Measurements from ENCODE around the gene CHRNB4.

The CHRNB4 gene

DNA sequence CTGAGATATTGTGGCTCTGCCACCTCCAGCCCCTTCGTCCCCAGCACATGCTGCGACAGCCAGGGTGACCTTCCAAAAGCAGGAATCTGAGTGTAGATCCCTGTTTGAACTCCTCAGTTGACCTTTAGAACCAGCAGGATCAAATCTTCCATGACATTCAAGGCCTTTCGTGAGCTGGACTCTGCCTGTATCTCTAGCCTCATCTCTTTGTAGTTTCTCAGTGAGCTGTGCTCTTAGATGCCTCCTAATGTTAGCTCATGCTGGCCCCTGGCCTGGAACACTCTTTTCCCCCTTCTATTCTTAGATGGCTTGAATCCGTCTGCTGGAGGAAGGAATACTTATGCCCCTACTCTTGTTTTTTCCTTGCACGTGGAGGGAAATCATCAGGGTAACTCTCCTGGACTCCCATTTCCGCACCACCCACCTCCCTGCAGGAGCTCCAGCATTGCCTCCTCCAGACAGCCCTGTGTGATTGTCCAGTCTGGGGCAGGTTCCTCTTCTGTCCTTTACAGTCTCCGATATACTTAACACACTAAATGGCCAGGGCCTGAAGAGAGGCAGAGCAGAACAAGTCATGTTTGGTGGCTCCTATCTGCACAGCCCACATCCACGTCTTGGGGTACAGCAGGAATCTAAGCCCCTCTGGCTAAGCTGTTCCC, 26.7 kb upstream of the CHRNB4 start:
- no peak for DNase-seq (ENCODE audit: low spot score)

DNA sequence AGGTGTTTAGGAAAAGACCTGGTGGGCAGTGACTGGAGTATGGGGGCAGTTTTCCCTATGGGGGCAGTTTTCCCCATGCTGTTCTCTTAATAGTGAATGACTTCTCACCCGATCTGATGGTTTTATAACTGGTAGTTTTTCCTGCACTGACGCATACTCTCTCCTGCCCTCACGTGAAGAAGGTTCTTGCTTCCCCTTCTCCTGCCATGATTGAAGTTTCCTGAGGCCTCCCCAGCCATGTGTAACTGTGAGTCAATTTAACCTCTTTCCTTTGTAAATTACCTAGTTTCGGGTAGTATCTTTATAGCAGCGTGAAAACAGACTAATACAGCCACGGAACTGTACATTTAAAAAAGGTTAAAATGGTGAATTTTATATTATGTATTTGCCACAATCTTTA, 25.0 kb upstream of the CHRNB4 start:
- no peak for DNase-seq (ENCODE audit: low spot score)

GRCh38 chr15:78663703-78664102, 22.7 kb upstream of the CHRNB4 start:
- DNase-seq (ENCODE audit: low spot score) = no peak

DNA sequence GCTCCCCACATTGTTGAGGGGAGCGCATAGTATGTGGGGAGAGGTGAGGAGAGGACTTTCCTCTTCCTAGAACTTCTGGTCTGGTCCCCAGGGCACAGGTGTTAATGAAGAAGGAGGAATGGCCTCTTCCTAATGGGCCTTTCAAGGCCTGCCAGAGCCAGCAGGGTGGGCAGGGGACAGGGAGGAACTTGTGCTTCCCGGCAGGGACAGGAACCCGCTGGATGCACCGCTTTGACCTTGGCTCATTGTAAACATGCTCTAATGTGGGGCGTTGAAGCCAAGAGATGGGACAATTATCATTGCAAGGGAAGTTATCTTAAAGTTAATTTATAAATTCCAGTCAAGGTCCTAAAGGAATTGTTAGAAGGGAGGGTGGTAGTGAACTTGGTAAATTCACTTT, 21.0 kb upstream of the CHRNB4 start:
- no peak for DNase-seq (ENCODE audit: low spot score)

- no peak for DNase-seq (ENCODE audit: low spot score)
These were observed 20.0 kb upstream of the CHRNB4 start for GRCh38 chr15:78661001-78661400.

- DNase-seq (ENCODE audit: low spot score) = no peak
These were observed 19.6 kb upstream of the CHRNB4 start for GRCh38 chr15:78660584-78660983.

GRCh38 chr15:78658823-78659222, 17.8 kb upstream of the CHRNB4 start:
- no peak for DNase-seq (ENCODE audit: low spot score)

- DNase-seq (ENCODE audit: low spot score) = no peak
These were observed 13.3 kb upstream of the CHRNB4 start for GRCh38 chr15:78654272-78654671.

GRCh38 chr15:78651930-78652615, 11.1 kb upstream of the CHRNB4 start:
- DNase-seq (ENCODE audit: low spot score) = no peak

DNA sequence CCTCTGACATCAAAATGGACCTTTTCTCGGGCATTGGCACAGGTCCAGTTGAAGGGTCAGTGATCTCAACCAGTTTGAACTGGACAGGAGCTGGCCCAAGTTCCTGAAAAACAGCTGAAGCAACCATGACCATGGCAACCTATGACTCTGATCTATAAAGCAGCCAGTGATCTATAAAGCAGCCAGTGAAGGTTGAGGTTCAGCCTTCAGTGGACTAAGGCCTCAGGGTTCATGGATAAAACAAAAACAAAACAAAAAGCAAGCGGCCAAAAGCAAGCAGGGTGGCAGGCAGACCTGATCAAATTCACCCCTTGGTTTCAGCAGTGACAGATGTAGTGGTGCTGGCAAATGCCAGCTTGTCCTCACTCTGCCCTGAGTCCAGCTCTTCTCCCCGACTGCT, 10.0 kb upstream of the CHRNB4 start:
- no peak for DNase-seq (ENCODE audit: low spot score)

- DNase-seq (ENCODE audit: low spot score) = no peak
These were observed 9.0 kb upstream of the CHRNB4 start for GRCh38 chr15:78650022-78650421.

DNA sequence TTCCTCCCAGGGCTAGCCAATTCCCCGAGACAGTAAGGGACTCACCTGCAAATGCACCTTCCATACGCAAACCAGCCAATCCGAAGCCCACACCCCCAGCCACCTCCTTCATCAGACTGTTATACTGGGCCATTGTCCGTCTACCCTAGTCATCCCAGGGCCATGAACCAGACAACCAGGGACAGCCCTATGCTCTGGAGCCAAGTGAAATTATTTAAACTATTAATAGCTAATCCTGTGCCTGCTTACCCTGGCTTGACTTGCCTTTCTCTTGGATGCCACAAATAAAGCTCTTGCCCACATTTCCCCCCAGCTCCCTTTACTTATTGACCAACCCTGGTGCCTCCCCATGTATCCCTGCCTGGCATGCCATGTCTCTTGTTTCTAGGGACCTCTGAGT, 4.0 kb upstream of the CHRNB4 start:
- no peak for DNase-seq (ENCODE audit: low spot score)

- no peak for DNase-seq (ENCODE audit: low spot score)
These were observed 1.3 kb upstream of the CHRNB4 start for GRCh38 chr15:78642331-78642730.

DNA sequence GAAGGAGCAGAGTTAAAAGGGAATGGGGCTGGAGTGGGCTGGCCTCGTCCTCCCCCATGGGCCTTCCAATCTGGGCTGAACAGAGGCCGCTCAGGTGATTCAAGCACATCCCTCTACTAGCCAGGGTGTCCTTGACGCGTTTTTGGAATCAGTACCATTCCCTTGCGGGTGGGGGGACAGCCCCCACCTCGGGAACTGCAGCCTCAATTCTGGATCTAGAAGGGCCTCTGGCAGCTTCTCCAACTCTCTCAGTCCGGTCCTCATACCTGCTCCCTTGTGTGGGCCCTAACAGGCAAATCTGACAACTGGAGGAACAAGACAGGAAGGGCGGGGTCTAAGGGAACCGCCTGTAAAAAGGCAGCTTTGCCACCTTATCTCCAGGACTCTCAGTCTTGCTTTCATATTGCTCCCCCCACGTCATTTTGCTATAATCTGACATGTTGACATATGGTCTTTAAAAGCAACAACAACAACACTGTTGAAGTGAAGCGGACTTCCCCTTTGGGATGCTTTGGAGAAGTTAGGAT, 802 bp upstream of the CHRNB4 start:
- no peak for DNase-seq (ENCODE audit: low spot score)

DNA sequence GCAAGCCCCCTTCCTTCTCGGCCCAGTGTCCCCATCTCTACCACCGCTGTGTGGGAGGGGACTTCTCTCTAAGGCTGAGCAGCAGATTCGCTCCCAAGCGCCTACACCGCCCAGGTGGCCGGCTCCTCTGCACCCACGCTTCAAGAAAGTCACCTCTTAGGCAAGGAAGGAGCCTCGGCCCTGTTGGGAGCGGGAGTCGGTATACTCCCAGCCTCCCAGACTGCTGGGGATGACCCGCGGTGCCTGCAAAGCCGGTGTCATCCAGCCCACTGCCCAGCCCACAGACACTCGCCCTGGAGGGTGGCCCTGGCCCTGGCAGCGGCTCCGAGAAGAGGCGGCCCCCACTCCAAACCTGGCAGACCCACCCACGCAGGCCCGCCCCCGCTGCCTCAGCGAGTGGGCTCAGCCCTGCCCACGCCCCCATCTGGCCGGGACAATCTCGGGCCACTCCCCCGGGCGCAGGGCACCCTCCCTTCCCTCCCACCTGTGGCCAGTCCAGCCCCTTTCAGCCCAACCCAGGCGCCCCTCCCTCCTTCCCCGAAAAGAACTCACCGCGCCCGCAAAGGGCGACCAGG, 396 bp downstream of the CHRNB4 start:
- DNase-seq (ENCODE audit: low spot score) = no peak

DNA sequence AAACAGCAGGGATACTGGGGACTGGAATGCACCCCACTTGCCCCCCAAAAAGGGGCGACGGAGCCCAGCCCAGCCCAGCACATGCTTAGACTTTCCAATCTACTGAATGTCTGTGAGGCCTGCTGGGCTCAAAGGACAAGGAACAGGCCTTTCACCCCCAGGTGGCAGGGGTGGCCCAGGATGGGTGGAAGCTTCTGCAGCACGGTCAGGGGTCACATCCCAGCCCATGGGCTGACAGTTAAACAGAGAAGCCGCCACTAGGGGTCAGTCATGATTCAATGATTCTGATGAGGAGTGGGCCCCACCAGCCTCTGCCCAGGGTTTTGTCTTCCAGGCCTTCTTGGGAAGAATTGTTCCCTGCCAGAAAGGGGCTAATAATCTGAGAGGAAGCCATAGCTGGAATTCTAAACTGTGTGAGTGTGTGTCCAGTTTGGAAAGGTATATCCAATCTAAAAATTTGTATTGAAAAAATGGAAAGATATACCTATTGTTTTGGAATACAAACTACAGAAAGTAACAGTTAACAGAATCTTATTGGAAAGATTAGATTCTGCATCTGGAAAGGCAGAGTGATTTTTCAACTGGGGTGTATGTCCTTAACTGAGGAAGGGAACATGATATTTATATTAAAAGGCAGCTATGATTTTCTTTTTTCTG, 2.2 kb downstream of the CHRNB4 start:
- DNase-seq (ENCODE audit: low spot score) = peak; percentile 12

DNA sequence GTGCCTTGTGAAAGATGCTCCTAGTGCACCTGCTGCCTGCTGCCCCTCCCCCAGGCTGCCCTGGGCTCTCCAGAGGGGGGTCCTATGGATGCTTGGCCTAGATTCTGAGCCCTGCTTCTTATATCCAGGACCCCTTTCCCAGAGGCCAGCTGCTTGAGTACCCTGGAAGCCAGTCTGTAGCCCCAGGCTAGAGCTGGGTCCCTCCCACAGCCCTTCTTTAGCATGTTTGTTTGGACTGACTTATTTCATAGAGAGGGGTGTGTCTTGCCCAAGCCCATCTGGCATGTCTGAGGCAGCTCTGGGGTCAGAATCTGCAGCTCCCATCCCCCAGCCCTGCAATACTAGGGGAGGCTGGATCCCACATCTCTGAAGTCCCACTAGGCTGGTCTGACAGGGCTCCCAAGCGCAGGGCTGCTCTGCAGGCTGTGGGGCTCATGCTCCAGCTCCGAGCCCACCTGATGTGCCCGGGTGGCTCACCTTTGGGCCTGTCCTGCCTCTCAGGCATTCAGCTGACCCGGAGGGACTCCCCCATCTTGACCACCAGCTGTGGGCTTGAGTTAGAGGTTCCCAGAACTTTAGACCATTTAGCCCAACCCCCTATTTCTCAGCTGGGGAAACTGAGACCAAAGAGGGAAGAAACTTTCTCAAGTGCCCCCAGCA, 3.1 kb downstream of the CHRNB4 start:
- no peak for DNase-seq (ENCODE audit: low spot score)

DNA sequence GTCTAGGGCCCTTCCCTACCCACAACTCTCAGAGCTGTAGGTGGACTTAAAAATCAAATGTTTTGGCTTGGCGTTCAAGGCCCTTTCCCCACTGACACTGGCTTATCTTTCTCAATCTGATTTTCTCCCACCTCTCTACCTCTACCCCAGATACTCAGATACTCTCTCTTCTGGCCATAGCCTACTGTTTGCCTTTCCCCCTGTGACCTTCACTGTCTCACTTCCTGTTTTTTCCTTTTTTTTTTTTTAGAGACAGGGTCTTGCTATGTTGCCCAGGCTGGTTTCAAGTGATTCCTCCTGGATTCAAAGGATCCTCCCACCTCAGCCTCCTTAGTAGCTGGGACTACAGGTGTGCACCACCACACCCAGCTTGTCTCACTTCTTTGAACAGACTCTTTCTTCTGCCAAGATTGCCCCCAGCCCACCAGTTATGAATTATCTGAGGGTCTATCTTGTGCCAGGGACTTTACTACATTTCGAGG, 4.6 kb downstream of the CHRNB4 start:
- no peak for DNase-seq (ENCODE audit: low spot score)

DNA sequence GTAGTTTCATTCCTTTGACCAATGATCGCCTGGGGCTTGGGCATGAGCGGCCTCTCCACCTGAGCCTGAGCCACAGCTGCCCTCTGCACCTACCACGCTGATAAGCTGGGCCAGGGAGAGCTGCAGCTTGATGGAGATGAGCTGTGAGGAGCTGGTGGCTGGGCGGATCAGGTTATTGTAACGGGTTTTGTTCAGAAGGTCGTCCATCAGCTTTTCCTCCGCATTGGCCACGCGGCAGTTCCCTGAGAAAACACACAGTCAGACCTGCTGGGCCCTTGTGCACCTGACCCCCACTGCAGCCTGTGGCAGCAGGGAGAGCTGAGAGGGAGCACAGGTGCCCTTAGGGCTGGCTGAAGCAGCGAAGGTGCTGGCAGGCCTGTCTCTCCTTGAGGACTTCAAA, 5.7 kb downstream of the CHRNB4 start:
- no peak for DNase-seq (ENCODE audit: low spot score)

DNA sequence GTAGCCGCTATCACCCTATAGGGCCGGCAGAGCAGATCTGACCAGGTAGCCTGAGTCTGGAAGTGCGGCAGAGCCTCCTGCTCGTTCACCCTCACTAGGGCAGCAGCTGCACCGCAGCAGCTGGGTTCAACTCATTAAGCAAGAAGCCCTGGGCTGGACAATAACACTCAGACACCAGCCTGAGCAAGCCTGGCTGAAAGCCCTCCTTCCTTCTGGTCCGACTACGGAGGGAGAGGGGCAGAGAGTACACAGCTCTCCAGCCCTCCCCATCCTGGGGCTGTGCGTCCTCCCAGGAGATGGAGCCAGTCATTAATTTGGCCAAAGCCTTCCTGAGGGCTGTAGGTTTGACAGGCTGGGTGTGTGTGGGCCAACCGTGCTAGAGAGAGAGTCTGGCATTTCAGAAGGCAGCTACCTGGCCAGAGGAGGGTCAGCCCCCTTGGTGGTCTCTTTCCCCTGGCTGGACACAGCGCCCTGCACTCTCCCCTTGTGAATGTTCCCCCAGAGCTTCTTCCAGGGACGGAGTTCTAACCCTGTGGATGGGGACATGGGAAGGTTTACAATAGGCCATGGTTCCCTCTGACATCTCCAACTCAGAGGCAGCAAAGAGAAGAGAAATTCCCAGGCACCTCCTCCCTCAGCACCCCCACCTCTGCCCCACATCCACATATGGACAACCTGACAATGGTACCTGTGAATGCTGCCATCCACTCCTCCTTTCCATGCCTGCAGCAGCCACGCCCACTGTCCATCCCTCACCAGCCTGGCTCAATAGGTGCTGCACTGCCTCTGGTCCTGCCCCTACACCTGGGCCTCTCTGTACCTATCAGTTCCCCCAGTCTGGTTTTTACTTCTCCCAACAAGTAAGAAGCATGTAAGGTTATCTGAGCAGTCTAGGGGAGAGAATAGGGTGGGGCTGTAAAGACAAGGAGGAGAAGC, 6.5 kb downstream of the CHRNB4 start:
- DNase-seq (ENCODE audit: low spot score) = no peak

- DNase-seq (ENCODE audit: low spot score) = no peak
These were observed 7.7 kb downstream of the CHRNB4 start for GRCh38 chr15:78633348-78633747.
